HG03439 (cell line): Measurements from ENCODE around the gene NTN1.

Experiments
- ATAC-seq: cut with Tn5 transposase; IDR thresholded peaks from one replicate; pipeline ENCODE4 v1.9.1; 2021; ENCODE audit warnings: mild to moderate bottlenecking, moderate library complexity; ENCODE audit not compliant: unreplicated experiment

Gene NTN1

GRCh38 chr17:9116861-9117568 lies 95.7 kb downstream of the NTN1 start:
- ATAC-seq: no peak

- ATAC-seq: no peak
These were observed 99.2 kb downstream of the NTN1 start for GRCh38 chr17:9120471-9120870.

- ATAC-seq: no peak
These were observed 100.0 kb downstream of the NTN1 start for GRCh38 chr17:9121186-9121820.

GRCh38 chr17:9123594-9124553 lies 102.6 kb downstream of the NTN1 start:
- ATAC-seq: no peak

GRCh38 chr17:9124554-9124935 lies 103.2 kb downstream of the NTN1 start:
- no peak for ATAC-seq

- no peak for ATAC-seq
These were observed 104.4 kb downstream of the NTN1 start for GRCh38 chr17:9125722-9126121.

GRCh38 chr17:9127340-9127739 lies 106.0 kb downstream of the NTN1 start:
- ATAC-seq: no peak

GRCh38 chr17:9131371-9131770 lies 110.1 kb downstream of the NTN1 start:
- no peak for ATAC-seq

GRCh38 chr17:9132291-9132690 lies 111.0 kb downstream of the NTN1 start:
- no peak for ATAC-seq

GRCh38 chr17:9132944-9133610 lies 111.8 kb downstream of the NTN1 start:
- ATAC-seq: no peak

- ATAC-seq: no peak
These were observed 116.9 kb downstream of the NTN1 start for GRCh38 chr17:9138161-9138717.

GRCh38 chr17:9139695-9140094 lies 118.4 kb downstream of the NTN1 start:
- ATAC-seq: no peak

- ATAC-seq: no peak
These were observed 119.5 kb downstream of the NTN1 start for GRCh38 chr17:9140550-9141424.

- no peak for ATAC-seq
These were observed 120.1 kb downstream of the NTN1 start for GRCh38 chr17:9141425-9141753.

- no peak for ATAC-seq
These were observed 121.6 kb downstream of the NTN1 start for GRCh38 chr17:9142772-9143494.

GRCh38 chr17:9144502-9145249 lies 123.4 kb downstream of the NTN1 start:
- ATAC-seq: no peak

GRCh38 chr17:9146064-9146463 lies 124.8 kb downstream of the NTN1 start:
- ATAC-seq: no peak

- no peak for ATAC-seq
These were observed 127.7 kb downstream of the NTN1 start for GRCh38 chr17:9148905-9149525.
